GM18951 (cell line): ENCODE data around the gene PPP2R5D.

Experiments used
- POLR2A ChIP-seq: IDR thresholded peaks from 4 replicates; pipeline ENCODE4 v1.6.1; 2011; ENCODE audit warnings: mild to moderate bottlenecking; ENCODE audit not compliant: insufficient read length, insufficient read depth; ENCODE audit errors: extremely low read depth
- in situ Hi-C: fragments of 300-500 bp; cut with MboI; formaldehyde crosslinking; loops from one replicate; pipeline ENCODE4 v1.12.0; 2022; ENCODE audit warnings: low sequenced_read_pairs, mixed read lengths, inconsistent platforms; ENCODE audit not compliant: unreplicated experiment

The PPP2R5D gene

GRCh38 chr6:42959917-42960242 lies 24.5 kb upstream of the PPP2R5D start:
- in situ Hi-C loops = no loop called here
- TF ChIP-seq POLR2A = no peak

- TF ChIP-seq POLR2A = no peak
These were observed 23.9 kb upstream of the PPP2R5D start, which contains the start of gene GNMT for GRCh38 chr6:42960243-42961019. Gene GNMT, plus strand, starts transcription at chr6:42960754. Its CDS starts 14 bp downstream, at chr6:42960768.

GRCh38 chr6:42961020-42961470 lies 23.3 kb upstream of the PPP2R5D start:
- TF ChIP-seq POLR2A = no peak
- in situ Hi-C loops = no loop called here

More at GRCh38 chr6:42960243-42961019, 23.9 kb upstream of the PPP2R5D start, which contains the start of gene GNMT:
- in situ Hi-C loops = no loop called here

- in situ Hi-C loops = no loop called here
- TF ChIP-seq POLR2A = no peak
These were observed 22.3 kb upstream of the PPP2R5D start for GRCh38 chr6:42962096-42962495.

- TF ChIP-seq POLR2A = no peak
- in situ Hi-C loops = no loop called here
These were observed 21.7 kb upstream of the PPP2R5D start for GRCh38 chr6:42962502-42963178.

GRCh38 chr6:42963179-42963854 lies 21.1 kb upstream of the PPP2R5D start:
- TF ChIP-seq POLR2A = no peak
- in situ Hi-C loops = no loop called here

- no peak for TF ChIP-seq POLR2A
- in situ Hi-C loops = no loop called here
These were observed 20.3 kb upstream of the PPP2R5D start for GRCh38 chr6:42963855-42964605.

- no peak for TF ChIP-seq POLR2A
- in situ Hi-C loops = no loop called here
These were observed 17.8 kb upstream of the PPP2R5D start for GRCh38 chr6:42966571-42966970.

- no peak for TF ChIP-seq POLR2A
- in situ Hi-C loops = no loop called here
These were observed 17.1 kb upstream of the PPP2R5D start for GRCh38 chr6:42967228-42967627.

- no peak for TF ChIP-seq POLR2A
- in situ Hi-C loops = no loop called here
These were observed 16.2 kb upstream of the PPP2R5D start for GRCh38 chr6:42968126-42968701.

GRCh38 chr6:42968783-42969182 lies 15.6 kb upstream of the PPP2R5D start:
- in situ Hi-C loops = no loop called here
- TF ChIP-seq POLR2A = no peak

GRCh38 chr6:42969431-42969830 lies 14.9 kb upstream of the PPP2R5D start:
- in situ Hi-C loops = no loop called here
- TF ChIP-seq POLR2A = no peak
